NCI-H2107 treated with DMSO at 0.1 percent for 48 hours (cell line): ENCODE data around the gene MVB12B.
"Not testable (repeated sequence)": the region's sequence is repeated elsewhere in the genome, so short reads cannot be mapped to it uniquely, and the experiment has no call there.

Experiments used
- DNase-seq: peaks from one replicate; lab custom pipeline; 2025; ENCODE audit not compliant: unreplicated experiment; lab: John Stamatoyannopoulos, UW

Gene MVB12B

DNA sequence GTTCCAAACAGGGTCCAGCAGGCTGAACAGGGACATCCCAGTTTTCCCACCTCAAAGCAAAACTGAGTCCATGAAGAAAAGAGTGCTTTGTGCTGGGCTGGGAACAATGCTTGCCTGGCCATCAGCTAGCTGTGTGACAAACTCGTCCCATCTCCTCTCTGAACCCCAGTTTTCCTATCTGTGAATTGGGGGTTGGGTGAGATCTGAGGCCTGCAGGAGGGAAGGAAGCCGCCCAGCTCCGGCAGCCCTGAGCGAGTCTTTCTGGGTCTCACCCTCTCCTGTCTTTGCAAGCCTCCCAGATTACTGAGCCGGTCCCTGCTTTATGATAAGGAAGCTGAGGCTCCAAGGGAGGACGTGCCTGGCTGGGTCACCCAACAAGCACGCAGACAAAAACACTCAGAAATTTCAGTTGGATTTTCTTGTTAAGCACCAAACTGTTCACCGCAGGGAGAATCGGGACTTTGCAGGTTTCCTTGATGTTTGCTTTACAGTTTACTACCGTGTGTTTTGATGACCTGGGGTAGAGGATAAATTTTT lies 204.5 kb downstream of the MVB12B start:
- DNase-seq: no peak

DNA sequence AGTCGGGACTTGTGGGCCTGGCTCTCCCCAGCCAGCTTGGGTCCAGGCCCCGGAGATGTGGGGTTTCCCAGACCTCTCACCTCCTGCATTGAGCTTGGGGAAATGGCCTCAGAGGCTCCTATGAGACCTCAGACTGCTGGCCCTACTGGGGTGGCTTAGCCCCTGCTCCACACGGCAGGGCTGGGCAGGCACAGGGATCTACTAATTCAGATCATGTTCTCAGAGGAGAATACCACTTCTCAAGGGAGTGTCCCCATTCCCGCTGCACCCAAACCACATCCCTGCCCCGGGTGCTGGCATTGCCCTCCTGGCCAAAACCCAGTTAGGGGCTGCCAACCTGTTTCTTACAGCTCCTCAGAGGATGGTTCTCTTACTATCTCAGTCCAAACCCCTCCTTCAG lies 205.0 kb downstream of the MVB12B start:
- no peak for DNase-seq

DNA sequence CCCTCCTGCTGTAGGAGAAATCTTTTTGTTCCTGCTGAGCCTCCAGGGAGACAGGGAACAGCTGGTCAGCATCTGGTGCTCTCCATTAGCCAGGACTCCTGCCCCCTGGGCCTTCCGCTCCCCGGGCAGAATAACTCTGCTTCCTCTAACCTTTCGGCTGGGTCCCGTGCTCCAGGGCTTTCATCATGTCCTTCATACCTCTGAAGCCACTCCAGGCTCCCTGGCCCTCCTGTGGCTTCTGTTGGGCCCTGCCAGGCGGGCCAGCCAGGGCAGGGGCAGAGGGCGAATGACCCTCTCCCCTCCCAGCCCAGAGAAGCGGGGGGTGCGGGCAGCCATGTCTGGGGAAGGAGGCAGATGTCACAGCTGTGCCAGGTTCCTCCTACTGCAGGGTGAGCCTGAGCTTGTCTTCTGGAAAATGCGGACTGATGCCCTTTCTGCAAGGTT lies 205.4 kb downstream of the MVB12B start:
- no peak for DNase-seq

DNA sequence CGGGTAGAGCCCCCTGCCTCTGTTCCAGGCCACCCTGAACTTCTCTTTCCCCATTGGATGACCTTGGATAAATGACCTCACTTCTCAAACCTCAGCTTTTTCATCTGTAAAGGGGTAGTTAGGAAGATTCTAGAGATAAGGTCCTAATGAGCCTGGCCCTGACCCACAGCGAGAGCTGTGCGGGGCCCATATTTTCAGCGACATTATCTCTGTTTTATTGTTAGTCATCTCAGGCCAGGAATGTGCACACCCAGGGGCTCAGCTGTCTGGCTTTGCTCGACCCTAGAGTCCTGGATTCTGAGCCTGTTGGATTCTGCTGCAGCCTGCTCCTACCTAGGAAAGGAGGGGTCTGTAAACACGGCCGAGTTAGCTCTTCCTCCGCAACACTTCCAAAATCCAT lies 205.9 kb downstream of the MVB12B start:
- DNase-seq: no peak

DNA sequence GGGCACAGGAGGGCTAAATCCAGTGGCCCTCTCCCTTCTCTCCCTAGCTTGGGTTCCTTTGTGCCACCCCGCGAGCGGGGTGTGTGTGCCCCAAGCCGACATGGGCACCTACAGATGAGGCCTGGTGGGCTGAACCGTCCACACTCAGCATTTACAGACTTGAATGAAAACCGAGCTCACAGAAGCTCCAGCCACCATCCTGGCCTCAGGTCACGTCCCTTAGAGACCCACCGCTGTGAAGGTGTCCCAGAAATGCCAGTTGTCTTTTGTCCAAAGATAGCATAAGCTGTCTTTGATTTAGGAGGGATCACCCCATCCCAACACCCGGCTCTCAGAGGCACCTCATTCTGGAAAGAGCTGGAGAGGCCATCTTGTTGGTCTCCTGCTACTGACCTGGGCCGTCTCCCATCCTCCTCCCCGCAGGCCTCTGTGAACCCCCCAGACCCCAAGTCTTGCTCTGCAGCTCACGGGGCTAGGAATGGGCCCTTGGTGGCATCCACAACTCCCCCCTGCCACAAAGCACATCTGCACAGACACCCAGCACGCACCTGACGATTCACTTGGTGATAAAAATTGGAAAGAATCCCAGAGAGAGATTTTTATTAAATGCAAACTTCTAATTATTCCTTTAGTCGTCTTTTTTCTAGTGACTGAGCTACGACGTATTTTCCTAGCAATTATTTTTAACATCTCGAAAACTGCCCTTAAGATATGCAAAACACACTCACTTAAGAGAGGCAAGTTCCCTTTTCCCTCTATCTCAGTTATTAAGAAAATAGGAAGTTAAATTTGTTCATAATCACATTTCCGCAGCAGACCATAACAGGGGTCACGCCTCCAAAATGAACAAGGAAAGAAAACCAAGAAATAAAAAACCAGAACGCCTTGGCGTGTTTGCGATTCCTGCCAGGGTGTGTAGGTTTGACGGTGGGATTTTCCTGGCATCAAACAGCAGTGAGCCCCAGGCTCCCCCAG lies 206.6 kb downstream of the MVB12B start:
- no peak for DNase-seq

DNA sequence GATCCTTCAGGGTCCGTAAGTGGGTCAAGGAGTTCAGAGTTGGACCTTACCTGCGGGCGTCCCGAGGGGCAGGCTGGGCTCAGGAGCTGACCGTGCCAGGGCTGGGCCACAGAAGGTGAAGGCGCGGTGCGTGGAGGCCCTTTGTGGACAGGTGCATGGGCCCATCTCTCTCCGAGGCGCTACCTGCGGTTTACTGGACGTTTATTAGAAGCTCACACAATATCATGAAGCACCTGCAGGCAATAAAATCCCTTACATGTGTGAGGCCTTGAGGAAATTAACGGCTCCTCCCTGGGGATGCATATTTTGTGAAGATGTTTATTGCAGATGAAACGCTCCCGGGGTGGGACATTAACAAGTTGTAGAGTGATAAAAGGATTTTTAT lies 207.3 kb downstream of the MVB12B start:
- DNase-seq: no peak

DNA sequence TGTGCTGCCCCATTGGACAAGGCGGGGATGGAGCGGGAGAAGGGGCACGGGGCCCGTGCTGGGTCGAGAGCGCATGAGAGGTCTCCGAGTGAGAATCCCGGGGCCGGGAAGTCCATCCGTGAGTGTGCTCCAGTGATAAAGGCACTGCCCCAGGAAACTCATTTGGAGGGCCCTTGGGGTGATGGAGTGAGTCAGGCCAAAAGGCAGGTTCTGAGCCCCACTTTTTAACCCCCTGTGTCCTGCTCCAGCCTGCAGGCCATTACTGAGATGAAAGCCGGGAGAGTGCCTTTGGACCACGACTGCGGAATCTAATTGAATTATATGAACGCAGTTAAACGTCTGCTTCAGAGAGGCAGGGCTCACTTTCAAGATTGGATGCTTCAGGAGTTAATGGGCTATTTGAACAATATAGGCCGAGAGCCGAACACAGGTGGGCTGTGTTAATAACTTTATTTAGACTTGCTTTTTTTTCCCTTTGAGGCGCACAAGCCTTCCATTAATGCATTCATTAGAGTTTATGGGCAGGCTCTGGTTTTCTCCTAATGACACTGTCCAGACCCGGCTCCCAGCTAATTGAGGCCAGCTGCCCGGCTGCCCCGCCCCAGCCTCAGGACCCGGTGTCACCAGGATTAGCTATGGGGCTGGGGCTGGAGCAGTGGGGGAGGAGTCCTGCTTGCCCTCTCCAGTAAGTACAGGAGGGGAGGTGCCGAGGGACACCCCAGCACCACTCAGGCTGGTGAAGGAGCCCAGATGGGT lies 208.0 kb downstream of the MVB12B start:
- DNase-seq: no peak

DNA sequence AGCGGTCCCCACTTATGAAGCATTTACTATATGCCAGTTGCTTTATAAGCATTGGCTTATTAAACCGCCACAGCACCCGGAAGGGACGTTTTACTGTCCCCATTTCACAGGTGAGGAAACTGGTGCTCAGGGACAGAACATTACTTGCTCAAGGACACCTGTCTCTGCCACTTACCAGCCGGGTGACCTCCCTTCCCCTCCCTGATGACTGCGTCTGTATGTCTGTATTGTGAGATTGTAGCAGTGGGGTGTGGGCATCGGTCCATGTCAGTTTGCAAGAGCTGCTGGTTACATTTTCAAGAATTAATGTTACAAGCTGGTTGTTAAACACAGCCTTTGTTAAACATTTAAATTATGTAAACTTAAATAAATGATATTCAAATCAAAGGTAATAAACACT lies 209.5 kb downstream of the MVB12B start:
- DNase-seq: no peak

DNA sequence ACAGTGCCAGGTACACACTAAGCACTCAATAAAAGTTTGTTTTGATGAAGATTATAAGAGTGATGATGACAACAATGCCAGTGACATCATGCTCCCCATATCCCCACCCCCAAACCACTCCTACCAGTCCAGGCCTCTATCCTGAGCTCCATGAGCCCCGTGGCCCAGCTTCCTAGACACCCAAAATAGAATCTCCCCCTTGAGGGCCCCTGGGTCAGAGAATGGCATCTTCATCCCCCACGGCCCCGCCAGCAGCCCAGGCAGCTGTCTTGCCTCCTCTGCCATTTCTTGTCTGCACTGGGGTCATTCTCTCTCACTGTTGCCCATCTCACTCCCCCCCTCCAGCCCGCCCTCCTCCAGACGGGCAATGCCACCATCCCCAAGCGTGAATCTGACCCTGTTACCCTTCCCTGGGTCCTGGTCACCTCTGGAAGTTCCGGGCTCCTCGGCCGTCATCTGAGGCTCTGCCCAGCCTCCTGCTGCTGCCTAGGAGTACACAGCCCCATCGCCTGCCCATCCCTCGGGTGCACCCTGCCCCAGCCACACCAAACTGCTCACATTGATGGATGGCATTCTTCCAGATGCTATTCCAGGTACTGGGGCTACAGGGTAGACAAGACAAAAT lies 210.3 kb downstream of the MVB12B start:
- no peak for DNase-seq

DNA sequence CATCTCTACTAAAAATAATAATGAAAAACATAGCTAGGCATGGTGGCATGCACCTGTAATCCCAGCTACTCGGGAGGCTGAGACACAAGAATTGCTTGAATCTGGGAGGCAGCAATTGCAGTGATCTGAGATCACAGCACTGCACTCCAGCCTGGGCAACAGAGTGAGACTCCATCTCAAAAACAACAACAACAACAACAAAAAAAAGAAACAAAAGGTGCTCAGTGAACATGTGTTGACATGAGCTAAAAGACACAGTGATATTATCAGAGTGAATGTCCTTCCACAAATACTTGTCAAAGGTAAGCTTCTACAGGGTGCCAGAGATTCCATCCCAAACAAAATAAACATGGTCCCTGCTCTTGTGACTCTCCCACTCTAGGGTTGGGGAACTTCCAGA lies 211.9 kb downstream of the MVB12B start:
- no peak for DNase-seq

DNA sequence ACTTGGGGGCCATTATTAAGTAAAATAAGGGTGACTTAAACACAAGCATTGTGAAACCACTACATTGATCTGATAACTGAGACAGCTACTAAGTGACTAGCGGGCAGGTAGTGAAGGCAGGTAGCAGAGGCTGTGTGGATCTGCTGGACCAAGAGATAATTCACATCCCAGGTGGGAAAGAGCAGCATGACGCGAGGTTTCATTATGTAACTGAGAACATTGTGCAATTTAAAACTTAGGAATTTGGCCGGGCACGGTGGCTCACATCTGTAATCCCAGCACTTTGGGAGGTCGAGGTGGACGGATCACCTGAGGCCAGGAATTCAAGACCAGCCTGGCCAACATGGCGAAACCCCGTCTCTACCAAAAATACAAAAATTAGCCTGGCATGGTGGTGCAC lies 213.8 kb downstream of the MVB12B start:
- DNase-seq: not testable (repeated sequence)

DNA sequence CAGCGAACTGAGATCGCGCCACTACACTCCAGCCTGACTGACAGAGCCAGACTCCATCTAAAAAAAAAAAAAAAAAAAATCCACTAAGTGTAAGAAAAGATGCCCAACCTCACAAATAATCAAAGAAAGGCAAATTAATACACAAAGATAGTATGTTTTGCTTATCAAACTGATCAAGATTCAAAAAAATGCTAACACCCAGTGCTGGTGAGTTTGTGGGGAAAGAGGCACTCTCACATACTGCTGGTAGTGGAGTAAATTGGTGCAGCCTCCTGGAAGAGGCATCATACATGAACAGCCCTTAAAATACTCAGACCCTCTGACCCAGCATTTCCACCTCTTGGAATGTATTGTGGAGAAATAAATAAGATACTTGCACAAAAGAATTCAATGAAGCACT lies 216.9 kb downstream of the MVB12B start:
- DNase-seq: no peak

DNA sequence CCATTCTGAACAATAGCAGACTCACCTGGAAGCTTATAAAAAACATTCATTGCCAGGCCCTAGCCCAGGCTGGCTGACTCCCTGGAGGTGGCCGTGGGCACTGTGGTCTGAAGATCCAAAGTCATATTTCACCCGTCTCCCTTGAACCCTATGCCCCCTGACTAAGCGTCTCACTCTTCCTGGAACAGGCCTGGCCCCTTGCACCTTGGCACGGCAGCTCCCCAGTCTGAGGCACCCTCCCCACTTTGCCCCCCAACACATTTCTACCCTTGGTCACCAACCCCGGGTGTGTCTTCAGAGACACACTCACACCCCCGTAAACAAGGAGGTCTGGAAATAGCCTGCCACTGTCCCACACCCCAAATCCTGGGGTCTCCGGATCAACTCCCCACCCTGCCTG lies 218.5 kb downstream of the MVB12B start:
- DNase-seq: no peak

DNA sequence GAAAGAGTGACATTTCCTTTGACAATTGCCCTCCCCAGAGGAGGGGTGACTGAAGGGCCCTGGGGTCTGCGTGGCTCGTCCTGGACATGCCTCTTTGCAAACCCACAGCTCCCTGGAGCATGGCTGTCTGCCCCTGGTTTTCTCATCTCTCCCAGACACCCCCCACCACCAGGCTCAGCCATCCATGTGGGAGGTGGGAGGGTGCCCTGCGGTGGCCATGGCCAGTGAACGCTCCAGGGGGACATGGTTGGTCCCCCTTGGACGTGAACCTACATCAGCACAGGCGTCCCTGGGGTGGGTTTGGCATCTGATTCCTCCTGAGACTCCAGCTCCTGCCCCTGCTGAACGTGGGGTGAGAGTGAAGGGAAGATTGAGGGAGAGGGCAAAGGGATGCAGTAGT lies 219.4 kb downstream of the MVB12B start:
- no peak for DNase-seq

DNA sequence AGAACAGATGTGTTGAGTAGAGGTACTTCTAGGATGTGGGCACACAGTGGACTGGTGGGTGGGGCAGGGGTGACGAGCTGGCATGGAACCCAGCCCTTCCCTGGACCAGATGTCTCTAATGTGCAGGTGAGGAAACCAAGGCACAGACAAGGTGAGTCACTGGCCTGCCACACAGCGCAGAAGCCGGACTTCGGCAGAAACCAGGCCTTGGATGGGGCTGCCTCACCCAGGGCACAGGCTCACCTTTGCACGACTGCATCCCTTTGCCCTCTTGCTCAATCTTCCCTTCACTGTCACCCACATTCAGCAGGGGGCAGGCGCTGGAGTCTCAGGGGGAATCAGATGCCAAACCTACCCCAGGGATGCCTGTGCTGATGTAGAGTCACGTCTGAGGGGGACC lies 221.7 kb downstream of the MVB12B start:
- no peak for DNase-seq

DNA sequence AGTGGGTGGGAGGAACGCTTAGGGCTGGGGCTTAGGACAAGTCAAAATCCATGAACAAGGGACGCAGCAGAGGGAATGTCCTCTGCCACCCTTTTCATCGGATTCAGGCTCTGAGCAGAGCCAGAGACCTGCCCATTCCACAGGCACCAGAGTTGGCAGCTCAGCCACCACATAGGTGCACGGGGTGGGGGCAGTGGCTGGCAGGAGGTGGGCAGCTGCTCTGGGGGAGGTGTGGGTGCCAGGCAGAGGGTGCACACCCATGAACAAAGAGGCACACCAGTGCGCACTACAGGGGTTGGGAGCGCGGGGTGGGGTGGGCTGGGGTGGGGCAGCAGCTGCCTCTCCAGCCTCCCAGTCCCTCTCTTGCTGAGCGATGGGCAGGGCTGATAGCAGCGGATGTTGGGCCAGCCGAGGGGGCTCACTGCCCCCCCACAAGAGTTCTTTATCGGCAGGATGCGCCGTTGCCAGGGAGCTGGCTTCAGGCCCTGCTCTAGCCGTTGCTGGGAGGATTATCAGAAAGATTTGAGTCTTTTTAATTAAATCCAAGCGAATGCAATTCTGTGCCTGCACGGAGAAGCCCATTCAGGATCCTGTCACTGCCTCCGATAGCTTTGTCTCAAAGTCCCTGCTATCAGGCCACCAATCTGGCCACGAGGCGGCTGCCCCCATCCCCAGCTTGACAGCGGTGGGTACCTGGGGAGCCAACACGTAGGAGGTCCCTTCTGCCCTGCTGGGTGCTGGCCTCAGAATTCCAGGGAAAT lies 222.8 kb downstream of the MVB12B start:
- no peak for DNase-seq

DNA sequence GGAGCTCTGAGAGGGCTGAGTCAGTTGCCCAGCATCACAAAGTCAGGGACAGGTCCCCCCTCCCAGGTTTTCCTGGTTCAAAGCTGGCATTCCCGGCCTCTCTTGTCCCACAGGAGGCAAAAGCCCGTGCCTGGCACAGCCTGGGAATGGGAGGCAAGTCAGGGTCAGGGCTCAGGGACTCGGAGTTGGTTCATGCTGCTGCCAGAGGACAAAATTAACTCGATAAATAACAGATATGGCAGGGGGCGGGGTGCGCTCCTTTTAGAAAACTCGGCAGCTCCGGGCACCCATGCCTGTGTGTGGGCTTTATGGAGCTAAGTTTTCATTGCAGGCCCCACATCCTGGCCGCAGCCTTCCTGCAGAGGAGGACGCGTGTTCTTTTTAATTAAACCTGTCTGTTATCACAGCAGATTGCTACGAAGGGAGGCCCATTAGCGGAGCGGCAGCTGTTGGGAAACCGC lies 224.3 kb downstream of the MVB12B start:
- DNase-seq: no peak

DNA sequence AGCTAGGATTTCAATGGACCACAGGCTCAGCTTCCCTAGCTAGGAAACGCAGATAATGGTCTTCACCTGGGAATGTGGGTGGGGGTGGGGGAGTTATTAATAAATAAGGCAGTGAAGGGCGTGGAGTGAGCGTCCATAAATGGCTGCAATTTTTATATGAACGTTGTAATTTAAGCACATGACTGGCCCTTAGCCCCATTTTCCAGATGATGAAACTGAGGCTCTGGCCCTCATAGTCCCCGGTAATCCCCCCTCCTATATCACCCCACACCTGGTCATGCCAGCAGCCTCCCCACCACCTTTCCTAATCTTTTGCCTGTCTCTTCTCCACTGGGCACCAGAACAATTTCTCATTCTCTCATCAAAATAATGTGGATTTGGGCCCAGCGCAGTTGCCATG lies 225.2 kb downstream of the MVB12B start:
- DNase-seq: no peak

DNA sequence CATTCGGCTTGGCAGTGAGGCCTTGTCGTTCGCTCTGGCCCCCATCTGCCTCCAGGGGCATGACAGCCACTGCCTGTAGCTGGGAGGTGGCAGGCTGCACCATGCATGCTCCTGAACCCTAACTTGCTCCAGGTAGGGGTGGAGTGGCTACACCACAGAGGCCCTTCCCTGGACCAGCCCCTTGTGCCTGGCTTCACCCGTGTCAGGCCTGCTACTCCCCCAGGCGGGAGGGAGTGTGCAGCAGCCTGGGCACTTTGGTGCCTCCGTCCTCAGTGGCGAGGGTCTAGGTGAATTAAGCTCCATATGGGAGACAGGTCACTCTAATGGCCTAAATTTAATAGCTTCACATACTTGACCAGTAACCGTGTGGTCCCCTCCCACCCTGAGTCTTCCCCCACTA lies 227.7 kb downstream of the MVB12B start:
- no peak for DNase-seq

DNA sequence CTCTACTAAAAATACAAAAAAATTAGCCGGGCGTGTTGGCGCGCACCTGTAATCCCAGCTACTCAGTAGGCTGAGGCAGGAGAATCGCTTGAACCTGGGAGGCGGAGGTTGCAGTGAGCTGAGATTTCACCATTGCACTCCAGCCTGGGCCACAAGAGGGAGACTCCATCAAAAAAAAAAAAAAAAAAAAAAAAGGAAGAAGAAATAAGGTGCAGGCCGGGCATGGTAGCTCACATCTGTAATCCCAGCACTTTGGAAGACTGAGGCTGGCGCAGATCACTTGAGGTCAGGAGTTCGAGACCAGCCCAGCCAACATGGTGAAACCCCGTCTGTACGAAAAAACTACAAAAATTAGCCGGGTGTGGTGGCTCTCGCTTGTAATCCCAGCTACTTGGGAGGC lies 228.8 kb downstream of the MVB12B start:
- not testable (repeated sequence) for DNase-seq
